ENCODE results near the gene HCFC2.
"Not testable (repeated sequence)": the region's sequence is repeated elsewhere in the genome, so short reads cannot be mapped to it uniquely, and the experiment has no call there.

HCFC2 gene

DNA sequence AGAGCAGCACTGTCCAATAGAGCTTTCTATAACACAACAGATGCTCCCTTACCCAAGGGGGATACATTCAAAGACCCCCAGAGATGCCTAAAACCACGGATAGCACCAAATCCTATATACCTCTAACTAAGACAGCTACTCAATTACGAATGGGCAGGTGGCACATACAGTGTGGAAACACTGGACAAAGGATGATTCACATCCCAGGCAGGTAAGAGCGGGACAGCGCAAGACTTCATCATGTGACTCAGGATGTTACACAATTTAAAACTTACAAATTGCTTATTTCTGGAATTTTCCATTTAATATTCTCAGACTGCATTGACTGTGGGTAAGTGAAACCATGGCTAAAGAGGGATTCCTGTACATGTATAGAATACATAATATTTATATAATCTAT lies 5.5 kb upstream of the HCFC2 start:
- no peak for DNase-seq

DNA sequence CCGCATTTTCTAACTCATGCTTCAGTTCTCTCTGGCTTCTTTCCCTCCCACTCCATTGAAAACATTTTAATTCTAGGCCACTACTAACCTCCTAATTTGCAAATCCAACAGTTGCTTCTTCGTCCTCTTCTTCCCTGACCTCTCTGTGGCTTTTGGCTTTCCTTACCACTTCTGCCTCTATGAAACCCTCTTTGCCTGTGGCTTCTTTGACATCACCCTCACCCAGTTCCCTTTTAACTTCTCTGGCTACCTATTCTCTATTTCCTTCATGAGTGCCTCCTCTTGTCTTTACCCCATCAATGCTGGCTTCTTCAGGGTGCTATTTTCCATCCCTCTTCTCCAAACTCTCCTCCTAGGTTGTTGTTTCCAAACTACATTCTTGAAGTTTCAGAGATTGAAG lies 4.4 kb upstream of the HCFC2 start:
- DNase-seq = no peak

DNA sequence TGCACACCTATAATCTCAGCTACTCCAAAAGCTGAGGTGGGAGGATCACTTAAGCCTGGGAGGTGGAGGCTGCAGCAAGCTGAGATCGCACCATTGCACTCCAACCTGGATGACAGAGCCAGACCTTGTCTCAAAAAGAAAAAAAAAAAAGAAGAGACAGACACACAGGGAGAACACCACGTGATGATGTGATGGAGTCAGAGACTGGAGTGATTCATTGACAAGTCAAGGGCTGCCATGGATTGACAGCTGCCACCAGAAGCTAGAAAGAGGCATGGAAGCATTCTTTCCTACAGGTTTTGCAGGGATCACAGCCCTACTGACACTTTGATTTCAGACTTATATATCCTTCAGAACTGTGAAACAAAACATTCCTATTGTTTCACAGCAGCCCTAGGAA lies 3.5 kb upstream of the HCFC2 start:
- DNase-seq = no peak

DNA sequence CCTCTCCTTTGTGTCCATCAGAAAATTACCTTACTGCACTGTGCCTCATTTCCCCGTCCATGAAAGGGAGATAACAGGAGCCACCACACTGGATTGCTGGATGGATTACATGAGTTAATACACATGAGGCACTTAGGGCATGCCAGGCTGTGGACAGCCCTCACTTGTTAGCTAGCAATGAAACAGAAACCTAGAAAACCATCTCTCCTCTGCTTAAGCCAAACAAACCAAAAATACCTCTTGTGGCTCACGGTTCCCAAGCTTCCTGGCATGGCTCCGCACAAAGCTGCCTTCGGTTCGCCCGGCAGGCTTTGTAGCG lies 660 bp upstream of the HCFC2 start:
- no peak for DNase-seq

DNA sequence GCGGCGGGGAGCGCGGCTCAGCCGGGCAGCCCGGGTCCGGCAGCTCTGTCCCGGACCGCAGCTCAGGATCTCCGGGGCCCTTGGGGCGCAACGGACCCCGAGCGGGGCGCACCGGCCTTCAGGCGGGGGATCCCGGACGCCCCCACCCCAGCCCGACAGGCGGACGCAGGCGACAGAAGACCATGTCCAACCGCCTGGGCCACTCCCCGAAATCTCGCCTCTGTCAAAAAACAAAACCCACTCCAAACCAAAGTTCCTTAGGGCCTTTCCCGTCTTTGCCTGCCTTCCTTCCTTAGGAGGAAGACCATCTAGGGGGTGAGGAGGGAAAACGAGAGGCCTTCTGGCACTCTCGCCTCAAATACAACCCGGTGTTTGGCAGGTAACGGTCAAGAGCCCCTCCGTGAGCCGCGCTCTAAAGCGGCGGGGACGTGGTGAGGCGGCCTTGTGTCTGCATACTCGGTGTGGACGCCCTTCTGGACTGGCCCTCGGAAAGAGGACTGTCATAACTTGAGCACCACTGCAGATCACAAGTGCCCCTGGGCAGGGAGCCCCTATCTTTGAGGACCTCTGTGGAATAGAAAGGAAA lies 604 bp downstream of the HCFC2 start:
- DNase-seq = no peak

DNA sequence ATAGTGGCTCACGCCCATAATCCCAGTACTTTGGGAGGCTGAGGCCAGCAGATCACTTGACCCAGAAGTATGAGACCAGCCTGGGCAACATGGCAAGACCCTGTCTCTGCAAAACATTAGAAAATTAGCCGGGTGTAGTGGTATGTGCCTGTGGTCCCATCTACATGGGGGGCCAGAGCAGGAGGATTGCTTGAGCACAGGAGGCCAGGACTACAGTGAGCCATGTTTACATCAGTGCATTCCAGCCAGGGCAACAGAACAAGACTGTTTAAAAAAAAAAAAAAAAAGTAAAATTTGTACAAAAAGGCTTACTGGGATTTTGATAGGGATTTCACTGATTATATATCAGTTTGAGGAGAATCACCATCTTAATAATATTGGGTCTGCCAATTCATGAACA lies 7.8 kb downstream of the HCFC2 start:
- DNase-seq = no peak

DNA sequence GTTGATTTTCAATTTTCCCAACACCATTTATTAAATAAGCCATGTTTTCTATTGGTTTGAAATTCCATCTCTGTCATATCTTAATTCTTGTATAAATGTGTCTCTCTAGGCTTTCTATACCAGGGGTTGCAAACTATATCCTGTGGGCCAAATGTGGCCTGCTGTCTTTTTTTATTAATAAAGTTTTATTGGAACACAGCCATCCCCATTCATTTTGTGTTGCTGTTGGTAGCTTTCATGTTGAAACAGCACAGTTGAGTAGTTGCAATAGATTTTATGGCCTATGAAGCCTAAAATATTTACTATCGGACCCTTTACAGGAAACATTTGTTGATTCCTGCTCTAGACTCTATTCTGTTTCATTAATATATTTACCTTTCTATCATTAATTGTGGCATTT lies 9.4 kb downstream of the HCFC2 start:
- no peak for DNase-seq

DNA sequence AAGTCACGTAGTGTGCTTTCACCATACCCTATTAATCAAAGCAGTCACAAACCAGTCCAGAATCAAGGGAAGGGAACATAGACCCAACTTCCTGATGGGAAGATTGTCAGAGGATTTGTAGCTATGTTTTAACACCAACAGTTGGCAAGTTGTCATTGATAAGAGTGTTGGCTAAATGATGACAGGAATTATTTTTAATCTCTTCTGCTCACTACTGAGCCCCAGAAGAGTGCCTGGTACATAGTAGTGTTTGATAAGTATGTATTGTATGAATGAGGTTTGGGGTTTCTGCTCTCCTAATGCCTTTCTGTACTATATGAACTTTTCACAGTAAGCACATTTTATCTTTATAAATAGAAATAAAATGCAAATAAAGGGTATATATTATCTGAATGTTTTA lies 14.7 kb downstream of the HCFC2 start:
- DNase-seq = no peak

DNA sequence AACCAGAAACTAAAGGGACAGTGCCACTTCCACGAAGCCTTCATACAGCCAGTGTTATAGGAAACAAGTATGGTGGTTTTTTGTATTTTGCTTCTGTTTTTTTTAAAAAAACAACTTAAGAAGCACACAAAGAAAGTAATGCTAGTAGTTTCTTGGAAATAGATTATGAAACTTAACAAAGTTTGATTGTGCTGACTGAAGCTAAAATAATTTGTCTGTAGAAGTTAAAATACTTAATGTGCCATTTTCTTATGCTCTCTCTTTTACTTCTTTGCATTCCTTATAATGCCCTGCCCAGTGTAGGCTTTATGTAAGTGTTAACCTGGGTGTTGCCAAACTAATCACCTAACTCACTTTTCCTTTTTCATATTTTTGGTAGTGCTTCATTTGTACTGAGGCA lies 16.4 kb downstream of the HCFC2 start:
- no peak for DNase-seq

DNA sequence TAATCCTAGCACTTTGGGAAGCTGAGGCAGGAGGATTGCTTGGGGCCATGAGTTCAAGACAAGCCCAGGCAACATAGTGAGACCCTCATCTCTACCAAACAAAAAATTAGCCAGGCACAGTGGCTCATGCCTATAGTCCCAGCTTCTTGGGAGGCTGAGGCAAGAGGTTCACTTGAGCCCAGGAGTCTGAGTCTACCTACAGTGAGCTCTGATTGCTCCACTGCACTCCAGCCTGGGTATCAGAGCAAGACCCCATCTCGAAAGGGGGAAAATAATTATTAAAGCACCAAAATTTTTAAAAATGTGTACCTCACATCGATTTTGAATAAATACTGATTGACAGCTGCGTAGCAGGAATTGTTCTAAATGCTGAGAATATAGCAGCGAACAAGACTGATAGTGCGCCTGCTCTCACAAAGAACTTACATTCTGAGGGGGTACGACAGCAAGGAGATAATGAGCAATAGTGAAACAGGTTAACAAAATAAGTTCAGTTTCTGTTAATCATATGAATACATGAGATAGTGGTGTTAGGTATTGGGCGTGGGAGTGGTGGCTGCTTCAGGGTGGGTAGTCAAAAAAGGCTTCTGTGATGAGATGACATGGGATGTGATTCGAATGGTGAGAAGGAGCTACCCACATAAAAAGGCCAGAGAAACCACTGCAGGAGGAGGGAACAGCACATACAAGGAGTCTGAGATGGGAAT lies 19.6 kb downstream of the HCFC2 start:
- DNase-seq = peak; percentile 68

DNA sequence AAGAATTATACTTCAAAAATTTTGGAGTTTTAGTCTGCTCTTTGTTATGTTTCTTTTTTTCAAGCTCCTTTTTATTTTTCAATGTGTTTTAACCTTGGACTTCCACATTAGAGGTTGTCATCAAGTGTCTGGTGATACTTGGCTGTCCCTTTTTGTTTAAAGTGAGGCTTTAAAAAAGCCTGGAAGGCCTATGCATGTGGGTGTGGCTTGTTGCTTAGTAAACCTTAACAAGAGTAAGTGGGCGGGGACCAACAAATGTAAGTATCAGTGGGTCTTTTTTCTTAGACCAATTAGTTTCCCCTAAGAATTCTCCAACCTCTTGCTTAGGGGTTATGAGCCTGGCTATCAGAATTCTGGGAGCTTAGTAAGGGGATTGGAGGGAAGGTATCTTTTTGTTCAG lies 26.4 kb downstream of the HCFC2 start:
- no peak for DNase-seq

DNA sequence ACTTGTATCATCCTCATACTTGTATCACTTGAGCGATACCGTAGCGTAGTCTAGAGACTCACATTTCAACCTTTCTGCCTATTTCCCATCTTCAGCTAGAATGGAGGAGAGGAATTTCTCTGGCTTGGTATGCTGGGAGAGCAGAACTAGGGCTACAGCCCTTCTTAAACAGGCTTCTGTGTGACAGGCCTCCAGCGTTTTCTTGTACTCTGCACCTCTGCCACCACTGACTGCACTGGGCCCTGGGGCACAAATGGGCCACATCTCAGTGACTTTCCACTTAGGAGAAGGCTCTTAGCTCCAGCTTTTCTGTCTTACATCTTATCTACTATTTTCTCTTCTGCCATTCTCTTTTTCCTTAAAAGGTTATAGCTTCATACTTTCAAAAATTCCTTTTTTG lies 26.8 kb downstream of the HCFC2 start:
- no peak for DNase-seq

DNA sequence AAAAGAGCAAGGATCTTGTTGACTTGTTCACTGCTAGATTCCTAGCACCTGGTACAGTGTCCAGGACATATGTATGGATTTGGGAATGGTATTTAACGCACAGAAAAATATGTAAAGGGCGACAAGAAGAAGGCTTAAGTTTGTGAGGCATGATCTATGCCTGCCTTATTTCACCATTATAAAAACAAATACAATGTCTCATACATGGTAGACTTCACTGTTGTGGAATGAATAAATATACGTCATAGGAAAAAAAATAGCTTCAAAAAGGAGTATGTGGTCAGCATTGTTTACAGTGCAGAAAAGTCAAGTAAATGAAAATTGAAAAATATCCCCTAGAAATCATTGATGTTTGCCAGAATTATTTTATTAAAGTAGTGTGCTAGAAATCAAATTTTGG lies 30.0 kb downstream of the HCFC2 start:
- no peak for DNase-seq

DNA sequence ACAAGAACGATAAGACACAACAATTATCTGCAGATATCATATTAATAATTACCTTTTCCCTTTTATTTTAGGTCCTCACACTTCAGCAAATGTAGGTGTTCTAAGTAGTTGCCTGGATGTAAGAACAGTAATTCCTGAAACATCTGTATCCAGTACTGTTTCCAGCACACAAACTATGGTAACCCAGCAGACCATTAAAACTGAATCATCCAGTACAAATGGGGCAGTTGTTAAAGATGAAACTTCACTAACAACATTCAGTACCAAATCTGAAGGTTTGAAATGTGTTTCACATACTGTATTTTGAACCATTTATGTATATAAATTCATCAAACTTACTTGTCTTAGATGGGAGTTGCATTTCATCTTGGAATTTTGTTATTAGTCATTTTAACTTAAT lies 31.0 kb downstream of the HCFC2 start:
- no peak for DNase-seq

DNA sequence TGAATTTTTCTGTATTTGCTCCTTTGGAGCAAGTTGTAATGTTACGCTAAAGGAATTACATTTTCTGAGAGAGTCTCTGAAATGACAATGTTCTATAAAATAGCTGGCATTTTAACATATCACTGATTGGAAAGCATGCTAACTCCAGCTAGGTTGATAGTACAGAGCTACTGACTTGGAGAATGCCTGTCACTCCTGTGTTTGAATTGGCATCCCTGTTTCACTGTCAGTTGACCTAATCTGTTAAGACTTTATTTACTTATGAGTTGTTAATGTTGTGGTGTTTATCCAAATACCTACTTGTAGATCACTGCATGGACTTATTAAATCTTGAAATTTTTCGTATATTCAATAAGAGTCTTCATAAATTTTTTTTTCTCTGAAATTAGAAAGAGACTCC lies 33.6 kb downstream of the HCFC2 start:
- DNase-seq = no peak

DNA sequence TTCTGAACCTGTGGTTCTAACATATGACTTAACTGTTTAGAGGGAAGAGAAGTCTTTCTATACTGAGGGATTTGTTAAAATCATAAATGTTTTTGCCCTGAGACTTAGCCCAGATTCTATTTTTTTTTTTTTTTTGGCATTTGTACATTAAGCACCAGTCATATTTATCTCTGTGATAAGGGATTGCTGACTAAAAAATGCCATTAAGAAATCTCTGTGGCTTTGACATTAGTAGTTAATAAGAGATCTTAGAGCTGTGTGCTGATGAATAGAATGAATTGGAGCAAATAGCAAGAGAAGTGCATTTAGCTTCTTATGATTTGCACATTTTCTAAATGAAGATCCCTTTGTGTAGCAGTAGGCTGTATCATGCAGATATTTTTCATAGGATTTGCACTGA lies 41.1 kb downstream of the HCFC2 start:
- no peak for DNase-seq

DNA sequence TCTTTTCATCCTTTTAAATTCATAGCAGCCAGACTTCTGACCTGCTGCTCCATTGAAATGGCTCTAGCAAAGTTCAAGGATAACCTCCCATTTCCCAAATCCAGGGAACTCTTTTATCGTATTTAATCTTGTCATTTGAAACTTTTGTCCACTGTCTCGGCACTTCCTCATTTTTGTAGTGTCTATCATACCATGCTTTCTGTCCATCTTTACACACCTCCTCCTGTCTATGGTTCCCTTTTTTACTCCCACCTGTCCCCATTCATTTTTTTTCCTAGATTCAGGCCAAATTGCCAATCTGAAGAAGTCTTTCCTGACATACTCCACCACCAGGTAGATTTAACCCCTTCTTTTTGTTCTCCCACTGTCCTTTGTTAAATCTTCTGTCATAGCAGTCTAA lies 42.6 kb downstream of the HCFC2 start:
- DNase-seq = no peak

DNA sequence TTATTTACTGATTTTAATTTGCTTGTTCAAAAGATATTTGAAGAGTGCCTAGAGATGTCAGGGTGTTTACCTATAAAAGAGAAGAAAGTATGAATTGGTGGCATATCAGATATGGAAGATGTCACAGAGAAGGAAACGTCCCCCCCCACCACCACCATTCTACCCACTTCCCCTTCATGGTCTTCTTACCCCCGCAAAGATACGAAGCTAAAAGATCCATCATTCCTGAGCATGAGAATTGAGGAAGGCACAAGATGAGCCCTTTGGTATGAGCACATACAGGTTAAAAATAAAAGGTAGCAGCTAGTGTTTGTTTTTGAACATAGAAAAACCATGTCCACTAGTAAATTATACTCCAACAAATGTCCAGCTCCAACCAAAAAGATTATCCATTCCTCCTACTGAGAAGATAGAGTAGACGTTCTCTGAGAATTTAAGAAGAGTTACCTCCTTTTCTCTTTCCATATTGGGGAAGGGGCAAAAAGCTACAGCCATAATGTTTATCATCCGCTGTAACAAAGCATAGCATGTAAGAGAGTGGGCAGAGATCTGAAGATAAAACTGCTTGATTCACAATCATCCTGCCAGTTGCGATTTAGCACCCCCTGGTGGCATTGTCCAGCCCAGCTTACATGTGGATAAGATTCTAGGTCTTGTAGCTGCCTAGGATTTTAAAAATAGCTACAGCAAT lies 44.6 kb downstream of the HCFC2 start:
- peak; percentile 93 for DNase-seq

DNA sequence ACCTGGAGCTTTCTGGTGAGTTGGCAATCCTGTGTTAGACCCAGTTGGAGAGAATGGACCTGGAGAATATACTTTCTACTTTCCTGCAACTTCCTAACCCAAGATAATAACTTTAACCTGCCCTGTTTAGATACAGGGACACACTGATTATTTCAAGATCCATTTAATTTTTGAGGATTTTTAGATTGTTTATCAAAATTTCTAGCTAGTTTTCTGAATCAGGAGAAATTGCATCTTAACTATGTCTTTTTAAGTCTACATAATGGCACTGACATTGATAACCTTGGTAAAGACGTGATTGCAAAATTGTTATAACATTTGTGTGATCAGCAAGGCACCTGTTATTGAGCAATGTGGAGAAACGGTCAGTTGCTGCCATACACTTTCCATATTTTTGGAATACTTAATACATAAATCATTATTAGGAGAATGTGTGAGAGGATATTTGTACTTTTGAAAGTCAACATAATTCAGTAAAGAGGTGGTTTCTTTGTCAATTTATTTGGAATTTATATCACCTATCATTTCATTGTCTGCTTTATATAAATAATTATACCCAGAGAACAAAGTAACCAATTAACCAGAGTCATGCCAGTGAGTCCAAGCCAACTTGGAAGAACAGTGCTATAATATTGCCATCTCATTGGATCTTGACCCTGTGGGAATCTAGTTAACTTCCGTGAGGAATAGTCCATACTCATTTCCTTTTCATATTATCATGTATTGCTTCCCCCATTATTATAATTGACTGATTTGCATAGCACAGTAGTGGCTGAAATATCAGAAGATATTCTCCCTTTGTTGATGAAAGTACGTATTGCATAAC lies 45.3 kb downstream of the HCFC2 start:
- DNase-seq = no peak

DNA sequence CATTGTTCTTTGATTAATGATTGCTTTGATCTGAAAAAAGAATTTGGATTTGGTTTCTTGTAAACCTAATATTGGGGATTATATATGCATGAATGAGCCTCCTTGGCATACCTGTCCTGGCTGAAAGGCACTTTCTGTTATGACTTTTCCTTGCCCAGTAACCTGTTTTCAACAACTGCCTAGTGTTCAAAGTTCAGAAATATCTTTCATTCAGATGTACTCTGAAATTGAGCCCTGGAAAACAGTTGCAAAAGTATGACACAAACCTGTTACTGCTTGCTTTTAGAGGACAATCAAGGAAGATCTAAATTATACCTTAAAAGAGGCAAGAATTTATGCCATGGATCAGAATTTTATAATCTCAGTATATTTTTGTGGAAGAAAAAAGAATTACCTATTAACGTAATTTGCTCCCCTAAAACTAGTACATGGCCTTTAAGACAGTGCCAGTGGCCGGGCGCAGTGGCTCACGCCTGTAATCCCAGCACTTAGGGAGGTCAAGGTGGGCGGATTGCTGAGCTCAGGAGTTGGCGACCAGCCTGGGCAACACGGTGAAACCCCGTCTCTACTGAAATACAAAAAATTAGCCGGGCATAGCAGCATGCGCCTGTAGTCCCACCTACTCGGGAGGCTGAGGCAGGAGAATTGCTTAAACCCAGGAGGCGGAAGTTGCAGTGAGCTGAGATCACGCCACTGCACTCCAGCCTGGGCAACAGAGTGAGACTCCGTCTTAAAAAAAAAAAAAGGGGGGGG lies 50.7 kb downstream of the HCFC2 start:
- not testable (repeated sequence) for DNase-seq

DNA sequence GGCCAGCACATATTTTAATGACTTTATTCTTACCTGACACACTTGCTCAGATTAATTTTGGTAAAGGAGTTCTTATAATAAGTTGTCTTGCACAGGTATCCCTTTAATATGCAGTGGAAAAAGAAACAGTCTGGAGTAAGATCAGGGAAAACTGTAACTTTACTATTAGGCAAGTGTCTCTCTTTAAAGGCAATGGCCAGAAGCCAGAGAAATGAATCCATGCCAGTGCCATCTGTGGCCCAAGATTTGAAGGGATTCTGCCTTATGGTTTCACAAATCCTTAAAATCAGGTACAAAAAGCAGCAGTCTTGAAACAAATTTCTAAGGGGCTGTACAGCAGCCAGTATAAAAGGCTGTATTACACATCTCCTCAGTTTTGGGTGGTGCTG lies 51.2 kb downstream of the HCFC2 start:
- no peak for DNase-seq

DNA sequence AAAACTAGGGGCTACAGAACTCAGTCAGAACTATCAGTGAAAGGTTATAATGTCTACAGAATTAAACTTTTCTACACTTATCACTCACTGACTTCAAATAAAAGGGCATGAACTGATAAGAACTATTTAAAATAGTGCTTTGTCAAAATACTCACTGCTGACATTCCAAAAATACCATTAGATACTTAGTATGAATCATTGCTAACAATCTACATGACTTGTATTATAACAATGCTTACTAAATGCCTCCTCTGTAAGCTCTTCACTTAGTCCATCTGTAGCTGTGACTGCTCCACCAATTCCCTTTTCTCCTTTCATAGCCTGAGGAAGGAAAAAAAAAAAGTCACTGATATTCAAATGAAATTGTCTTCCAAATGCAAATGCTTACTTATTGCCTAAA lies 56.7 kb downstream of the HCFC2 start:
- no peak for DNase-seq

DNA sequence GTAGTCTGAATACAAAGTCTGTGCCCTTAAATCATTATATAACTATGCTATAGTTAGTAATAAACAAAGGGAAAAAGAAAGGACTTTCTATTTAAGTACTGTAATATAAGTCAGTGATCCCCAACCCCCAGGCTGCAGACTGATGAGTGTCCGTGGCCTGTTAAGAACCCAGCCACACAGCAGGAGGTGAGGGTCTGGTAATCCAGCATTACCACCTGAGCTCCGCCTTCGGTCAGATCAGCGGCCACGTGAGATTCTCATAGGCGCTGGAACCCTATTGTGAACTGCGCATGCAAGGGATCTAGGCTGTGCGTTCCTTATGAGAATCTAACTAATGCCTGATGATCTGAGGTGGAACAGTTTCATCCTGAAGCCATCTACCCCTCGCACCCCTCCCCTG lies 58.0 kb downstream of the HCFC2 start:
- no peak for DNase-seq
